Upper lobe of left lung (tissue), 4 donors: Measurements from ENCODE around the gene EEPD1.

Experiments
- EP300 ChIP-seq, 4 donors: sonication (generic); formaldehyde crosslinking; IDR thresholded peaks; one replicate each; pipeline ENCODE4 v1.5.1; 2017; ENCODE audit warnings: antibody characterized with exemption in 4 of 4, control low read depth in 2 of 4
- POLR2A ChIP-seq, 4 donors: fragments of 450-650 bp; IDR thresholded peaks; one replicate each; pipeline ENCODE4 v1.5.1; 2016 to 2017; ENCODE audit warnings: antibody characterized with exemption in 4 of 4, mild to moderate bottlenecking in 2 of 4
- POLR2AphosphoS5 ChIP-seq, 2 donors: sonication (generic); formaldehyde crosslinking; IDR thresholded peaks; one replicate each; pipeline ENCODE4 v1.5.1; 2017; ENCODE audit warnings: antibody characterized with exemption in 2 of 2
- TF ChIP-seq, protein P1 (sequence below), 6 experiments: fragments of 450-650 bp in 4 of 6; fragments of 200-600 bp in 2 of 6; sonication (generic) in 2 of 6; IDR thresholded peaks; one replicate each; pipeline ENCODE4 v1.5.1; 2016 to 2019; ENCODE audit warnings: antibody characterized with exemption in 6 of 6

DNA sequence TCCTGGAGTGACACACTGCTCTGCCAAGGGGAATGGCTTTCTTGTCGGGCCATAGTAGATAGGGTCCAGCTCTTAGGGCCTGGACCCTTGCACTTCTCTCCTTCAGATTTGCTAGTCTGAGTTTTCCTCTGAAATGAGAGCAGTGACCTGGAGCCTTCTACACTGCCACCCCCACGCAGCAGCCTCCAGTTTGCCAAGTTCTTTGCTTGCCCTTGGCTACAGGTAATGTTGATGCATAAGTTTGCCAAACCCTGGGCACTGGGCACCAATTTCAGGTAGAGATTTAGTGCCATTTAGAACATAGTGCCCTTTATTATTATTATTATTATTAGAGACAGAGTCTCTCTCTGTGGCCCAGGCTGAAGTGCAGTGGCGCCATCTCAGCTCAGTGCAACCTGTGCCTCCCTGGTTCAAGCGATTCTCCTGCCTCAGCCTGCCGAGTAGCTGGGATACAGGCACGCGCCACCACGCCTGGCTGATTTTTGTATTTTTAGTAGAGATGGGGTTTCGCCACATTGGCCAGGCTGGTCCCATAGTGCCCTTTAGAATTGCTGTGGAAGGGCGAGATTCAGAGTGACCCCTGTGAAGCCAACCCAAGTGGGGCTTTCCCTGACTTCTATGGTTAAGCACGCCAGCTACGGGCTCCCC, 14.5 kb downstream of the EEPD1 start:
- TF ChIP-seq, protein P1, sequence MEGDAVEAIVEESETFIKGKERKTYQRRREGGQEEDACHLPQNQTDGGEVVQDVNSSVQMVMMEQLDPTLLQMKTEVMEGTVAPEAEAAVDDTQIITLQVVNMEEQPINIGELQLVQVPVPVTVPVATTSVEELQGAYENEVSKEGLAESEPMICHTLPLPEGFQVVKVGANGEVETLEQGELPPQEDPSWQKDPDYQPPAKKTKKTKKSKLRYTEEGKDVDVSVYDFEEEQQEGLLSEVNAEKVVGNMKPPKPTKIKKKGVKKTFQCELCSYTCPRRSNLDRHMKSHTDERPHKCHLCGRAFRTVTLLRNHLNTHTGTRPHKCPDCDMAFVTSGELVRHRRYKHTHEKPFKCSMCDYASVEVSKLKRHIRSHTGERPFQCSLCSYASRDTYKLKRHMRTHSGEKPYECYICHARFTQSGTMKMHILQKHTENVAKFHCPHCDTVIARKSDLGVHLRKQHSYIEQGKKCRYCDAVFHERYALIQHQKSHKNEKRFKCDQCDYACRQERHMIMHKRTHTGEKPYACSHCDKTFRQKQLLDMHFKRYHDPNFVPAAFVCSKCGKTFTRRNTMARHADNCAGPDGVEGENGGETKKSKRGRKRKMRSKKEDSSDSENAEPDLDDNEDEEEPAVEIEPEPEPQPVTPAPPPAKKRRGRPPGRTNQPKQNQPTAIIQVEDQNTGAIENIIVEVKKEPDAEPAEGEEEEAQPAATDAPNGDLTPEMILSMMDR (IDR thresholded peaks at IDR 0.05), result no peak
- no peak for TF ChIP-seq POLR2A (IDR thresholded peaks at IDR 0.05)
- TF ChIP-seq POLR2AphosphoS5 (IDR thresholded peaks at IDR 0.05), result no peak
- TF ChIP-seq EP300 (IDR thresholded peaks at IDR 0.05), result no peak
